ENCODE measurements around the gene CCDC102A. TPM values are rescaled to one million over a fixed set of nuclear protein-coding genes. Genes with fewer than 3 reads are reported as not detected.

CCDC102A gene
- total RNA-seq, 1 donor from 2014 or later = 13.7 TPM

- intact Hi-C loops (cut with DNase I) = loop anchor here (2.0 to 5.0 kb wide), 2 partner anchors 40 to 99 kb away; no protein-coding TSS in a partner anchor
Observed at GRCh38 chr16:57517397-57518367, 18.7 kb downstream of the CCDC102A start.

GRCh38 chr16:57516773-57517172 is 19.6 kb downstream of the CCDC102A start:
- no peak overlapping the region for H3K4me3 ChIP-seq
- H3K27ac ChIP-seq = no peak overlapping the region
- no peak for TF ChIP-seq CTCF (IDR thresholded peaks at IDR 0.05)
- intact Hi-C loops (cut with DNase I) = loop anchor here (5.0 kb wide), 1 partner anchor 39 kb away; no protein-coding TSS in a partner anchor
- no peak for DNase-seq (ENCODE audit: low spot score in 2 of 2)
- H3K4me1 ChIP-seq = no peaks in the 10 kb centered on the region
- no peaks in the 10 kb centered on the region for H3K9me3 ChIP-seq
- H3K27me3 ChIP-seq = no peaks in the 10 kb centered on the region
- peaks cover 49 to 63% of the 10 kb centered on the region in 2 donors for H3K36me3 ChIP-seq

More at GRCh38 chr16:57517397-57518367, 18.7 kb downstream of the CCDC102A start:
- H3K9me3 ChIP-seq = no peaks in the 10 kb centered on the region
- H3K27me3 ChIP-seq = no peaks in the 10 kb centered on the region
- H3K27ac ChIP-seq = no peak overlapping the region
- no peak for DNase-seq (ENCODE audit: low spot score in 2 of 2)
- no peak for TF ChIP-seq CTCF (IDR thresholded peaks at IDR 0.05)
- H3K4me3 ChIP-seq = no peak overlapping the region
- H3K36me3 ChIP-seq = peaks cover 43 to 55% of the 10 kb centered on the region in 2 donors
- no peaks in the 10 kb centered on the region for H3K4me1 ChIP-seq

GRCh38 chr16:57516176-57516725 is 20.1 kb downstream of the CCDC102A start:
- H3K9me3 ChIP-seq = no peaks in the 10 kb centered on the region
- H3K27ac ChIP-seq = no peak overlapping the region
- H3K4me3 ChIP-seq = no peak overlapping the region
- H3K4me1 ChIP-seq = no peaks in the 10 kb centered on the region
- TF ChIP-seq CTCF (IDR thresholded peaks at IDR 0.05) = no peak
- peaks cover 49 to 63% of the 10 kb centered on the region in 2 donors for H3K36me3 ChIP-seq
- H3K27me3 ChIP-seq = no peaks in the 10 kb centered on the region
- DNase-seq (ENCODE audit: low spot score in 2 of 2) = no peak
- intact Hi-C loops (cut with DNase I) = loop anchor here (5.0 kb wide), 1 partner anchor 39 kb away; no protein-coding TSS in a partner anchor

GRCh38 chr16:57514791-57515600 is 21.4 kb downstream of the CCDC102A start:
- no peak overlapping the region for H3K27ac ChIP-seq
- H3K36me3 ChIP-seq = peaks cover 49 to 63% of the 10 kb centered on the region in 2 donors
- no peak for DNase-seq (ENCODE audit: low spot score in 2 of 2)
- H3K4me3 ChIP-seq = no peak overlapping the region
- intact Hi-C loops (cut with DNase I) = loop anchor here (5.0 kb wide), 1 partner anchor 38 kb away; no protein-coding TSS in a partner anchor
- H3K4me1 ChIP-seq = no peaks in the 10 kb centered on the region
- H3K27me3 ChIP-seq = no peaks in the 10 kb centered on the region
- no peaks in the 10 kb centered on the region for H3K9me3 ChIP-seq
- no peak for TF ChIP-seq CTCF (IDR thresholded peaks at IDR 0.05)

GRCh38 chr16:57514371-57514770 is 22.0 kb downstream of the CCDC102A start:
- H3K27me3 ChIP-seq = no peaks in the 10 kb centered on the region
- no peak for TF ChIP-seq CTCF (IDR thresholded peaks at IDR 0.05)
- intact Hi-C loops (cut with DNase I) = no loop called here
- no peak overlapping the region for H3K4me3 ChIP-seq
- H3K36me3 ChIP-seq = peaks cover 49 to 63% of the 10 kb centered on the region in 2 donors
- DNase-seq (ENCODE audit: low spot score in 2 of 2) = no peak
- no peaks in the 10 kb centered on the region for H3K9me3 ChIP-seq
- H3K27ac ChIP-seq = no peak overlapping the region
- H3K4me1 ChIP-seq = no peaks in the 10 kb centered on the region
